ENCODE measurements around the gene GLI3. TPM values are rescaled to one million over a fixed set of nuclear protein-coding genes. Genes with fewer than 3 reads are reported as not detected.

Gene GLI3
- total RNA-seq = 6.9 and 9.3 TPM in 2 replicates

DNA sequence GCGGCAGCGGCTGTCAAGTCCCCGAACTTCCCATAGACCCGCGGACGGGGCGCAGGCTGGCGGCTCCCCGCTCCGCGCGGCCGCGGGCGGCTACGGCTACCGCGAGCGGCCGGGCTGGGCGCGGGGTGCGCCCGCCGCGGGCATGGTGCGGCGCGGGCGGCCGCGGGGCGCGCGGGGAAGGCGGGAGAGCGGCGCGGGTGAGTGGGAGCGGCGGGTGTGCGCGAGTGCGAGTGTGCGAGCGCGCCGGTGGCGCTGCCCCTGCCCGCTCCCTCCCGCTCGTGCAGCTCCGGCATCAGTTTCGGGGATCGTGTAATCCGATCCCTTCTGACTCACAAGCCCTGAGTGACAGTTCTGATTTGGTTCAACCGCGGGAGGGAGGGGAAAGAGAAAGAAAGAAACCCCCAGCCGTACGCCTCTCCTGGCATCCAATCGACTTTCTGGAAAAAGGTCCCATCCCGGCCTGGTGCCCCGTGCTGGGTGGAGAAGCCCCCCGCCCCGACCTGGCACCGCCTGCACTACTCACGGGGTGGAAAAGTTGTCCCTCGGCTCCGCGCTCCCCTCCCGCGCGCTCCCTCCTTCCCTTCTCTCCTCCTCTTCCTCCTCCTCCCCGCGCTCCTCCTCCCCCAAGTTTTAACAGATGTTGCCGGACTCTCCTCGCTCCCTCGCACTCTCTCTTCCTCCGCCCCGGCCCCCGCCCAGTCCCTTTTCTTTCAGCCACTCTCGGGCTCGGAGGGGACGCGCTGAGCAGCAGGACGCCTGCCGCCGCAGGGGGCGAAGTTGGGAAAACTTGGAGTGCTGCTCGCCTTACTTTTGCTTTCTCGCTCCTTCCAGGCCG, at the start of gene GLI3:
Gene GLI3, minus strand, starts transcription at position 234 of the 835 bp plus-strand sequence. CDS start 13,956 bp downstream, outside the sequence.

